ENCODE results near the gene FBXW11. TPM values are rescaled to one million over a fixed set of nuclear protein-coding genes. Genes with fewer than 3 reads are reported as not detected.

FBXW11 gene
- total and polyA plus RNA-seq, 2 donors (not counting 1 experiment from before 2014, with no cell fraction given), result 19.7 to 62.4 TPM

Other genes with a start within 250 kb of the FBXW11 start
- gene SMIM23, start 220.8 kb downstream of the FBXW11 start, total RNA-seq, result not detected in 2 replicates
- not detected in 2 replicates for gene SMIM23, start 220.8 kb downstream of the FBXW11 start, polyA plus RNA-seq
- gene STK10, start 181.6 kb upstream of the FBXW11 start, total RNA-seq, result 253 and 261 TPM in 2 replicates
- 97.9 and 115 TPM in 2 replicates for gene STK10, start 181.6 kb upstream of the FBXW11 start, polyA plus RNA-seq
- gene EFCAB9, start 187.5 kb upstream of the FBXW11 start, total RNA-seq, result not detected in 2 replicates
- not detected in 2 replicates for gene EFCAB9, start 187.5 kb upstream of the FBXW11 start, polyA plus RNA-seq